Head of caudate nucleus (tissue), 42 donors: ENCODE results near the gene MLH3.
"Not testable (repeated sequence)": the region's sequence is repeated elsewhere in the genome, so short reads cannot be mapped to it uniquely, and the experiment has no call there.

ENCODE experiments used
- DNase-seq, 42 donors: peaks; one replicate each; pipeline versions ENCODE4 v3.0.0 to v3.0.0-alpha.2; 2020 to 2021; ENCODE audit warnings: mixed read lengths in 7 of 42
- intact Hi-C: fragments of 100-400 bp; cut with DNase I; formaldehyde crosslinking; loops from one replicate; pipeline ENCODE4 v1.15.0; 2022

Gene MLH3

DNA sequence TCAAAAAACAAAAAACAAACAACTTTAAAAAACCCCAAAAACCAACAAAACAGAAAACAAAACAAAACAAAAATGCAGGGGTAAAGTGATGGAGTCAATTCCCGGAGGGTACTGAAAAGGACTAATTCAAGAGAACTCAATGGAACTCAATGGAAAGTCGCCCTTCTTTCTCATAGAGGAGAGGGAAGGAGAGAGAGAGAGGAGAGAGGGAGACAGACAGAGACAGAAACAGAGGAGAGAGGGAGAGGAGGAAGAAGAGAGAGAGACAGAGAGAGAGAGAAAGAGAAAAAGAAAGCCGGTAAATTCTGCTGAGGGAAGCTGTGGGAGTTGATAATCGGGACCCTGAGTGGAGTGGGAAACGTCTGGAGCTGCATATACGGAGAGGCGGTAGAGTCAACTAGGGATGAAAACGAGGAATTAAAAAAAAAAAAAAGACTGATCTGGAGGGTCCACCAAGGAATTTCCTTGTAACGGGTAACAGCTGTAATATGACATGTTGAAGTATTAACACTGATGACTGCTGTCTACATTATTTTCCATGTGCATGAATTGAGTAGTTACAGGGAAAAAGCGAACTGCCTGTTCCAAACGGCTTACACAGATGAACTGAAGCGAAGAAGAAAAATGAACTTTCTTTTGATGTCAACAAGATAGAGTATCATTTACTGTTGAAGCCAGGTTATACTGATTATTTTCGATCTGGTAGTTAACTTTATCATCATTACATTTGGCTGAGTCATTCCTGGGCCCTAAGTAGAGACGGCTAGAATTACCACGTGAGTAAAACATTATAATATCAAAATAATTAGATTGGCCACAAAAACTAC lies 17.2 kb upstream of the MLH3 start:
- intact Hi-C loops: loop anchor here (10.0 kb wide), 1 partner anchor 64 kb away; the partner anchor contains the start of gene EIF2B2
- peak in 1 of 42 donors; percentile 22 for DNase-seq

DNA sequence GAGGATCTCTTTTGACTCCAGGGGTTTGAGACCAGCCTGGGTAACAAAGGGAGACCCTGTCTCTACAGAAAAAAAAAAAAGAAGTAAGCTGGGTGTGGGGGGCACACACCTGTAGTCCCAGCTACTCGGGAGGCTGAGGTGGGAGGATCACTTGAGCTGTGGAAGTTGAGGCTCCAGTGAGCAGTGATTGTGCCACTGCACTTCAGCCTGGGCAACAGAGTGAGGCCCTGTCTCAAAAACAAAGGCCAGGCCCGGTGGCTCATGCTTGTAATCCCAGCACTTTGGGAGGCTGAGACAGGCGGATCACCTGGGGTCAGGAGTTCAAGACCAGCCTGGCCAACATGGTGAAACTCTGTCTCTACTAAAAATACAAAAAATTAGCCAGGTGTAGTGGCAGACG lies 16.5 kb upstream of the MLH3 start:
- DNase-seq: not testable (repeated sequence)
- intact Hi-C loops: loop anchor here (10.0 kb wide), 1 partner anchor 63 kb away; the partner anchor contains the start of gene EIF2B2

DNA sequence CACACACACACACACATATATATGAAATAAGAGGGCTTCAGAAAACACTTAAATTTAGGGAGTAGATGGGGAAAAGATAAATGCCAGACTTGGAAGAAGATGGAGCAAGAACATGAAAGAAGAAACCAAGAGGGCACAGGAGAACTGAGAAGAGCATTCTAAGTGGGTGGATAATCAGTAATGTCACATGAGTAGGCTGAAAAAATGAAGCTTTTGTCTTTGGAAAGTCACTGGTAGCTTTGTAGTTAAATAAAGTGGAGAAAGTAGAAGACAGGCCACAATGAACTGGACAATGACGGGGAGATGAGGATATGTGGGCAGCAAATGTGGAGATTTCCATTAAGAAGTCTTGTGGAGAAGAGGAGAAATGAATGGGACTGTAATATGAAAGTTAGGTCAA lies 15.9 kb upstream of the MLH3 start:
- intact Hi-C loops: loop anchor here (10.0 kb wide), 1 partner anchor 62 kb away; the partner anchor contains the start of gene EIF2B2
- no peak for DNase-seq

DNA sequence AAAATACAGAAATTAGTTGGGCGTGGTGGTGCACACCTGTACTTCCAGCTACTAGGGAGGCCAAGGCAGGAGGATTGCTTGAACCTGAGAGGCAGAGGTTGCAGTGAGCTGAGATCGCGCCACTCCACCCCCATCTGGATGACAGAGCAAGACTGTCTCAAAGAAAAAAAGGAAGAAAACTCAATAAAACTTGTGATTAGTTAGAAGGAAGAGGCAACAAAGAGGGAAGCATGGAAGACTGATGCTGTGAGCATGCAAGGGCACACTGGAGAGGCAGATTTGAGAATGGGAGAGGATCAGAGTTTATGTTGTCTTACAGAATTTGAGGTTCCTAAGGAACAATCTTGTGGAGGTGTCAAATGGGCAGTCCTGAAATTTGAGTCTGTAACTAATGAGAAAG lies 15.4 kb upstream of the MLH3 start:
- DNase-seq: no peak
- intact Hi-C loops: loop anchor here (10.0 kb wide), 1 partner anchor 62 kb away; the partner anchor contains the start of gene EIF2B2

DNA sequence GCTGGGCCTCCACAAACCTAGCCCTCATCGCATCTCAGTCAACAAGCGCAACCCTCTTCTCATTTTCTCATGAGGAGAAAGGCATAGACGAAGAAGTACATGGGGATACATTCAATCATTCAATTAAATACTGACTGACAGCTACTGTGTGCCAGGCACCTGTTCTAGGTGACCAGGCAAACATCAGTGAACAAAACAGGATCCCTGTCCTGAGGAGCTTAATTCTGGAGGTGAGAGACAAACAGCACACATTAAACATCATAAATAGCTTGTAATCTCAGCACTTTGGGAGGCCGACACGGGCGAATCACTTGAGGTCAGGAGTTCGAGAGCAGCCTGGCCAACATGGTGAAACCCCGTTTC lies 12.9 kb upstream of the MLH3 start:
- intact Hi-C loops: loop anchor here (10.0 kb wide), 1 partner anchor 59 kb away; the partner anchor contains the start of gene EIF2B2
- DNase-seq: no peak

DNA sequence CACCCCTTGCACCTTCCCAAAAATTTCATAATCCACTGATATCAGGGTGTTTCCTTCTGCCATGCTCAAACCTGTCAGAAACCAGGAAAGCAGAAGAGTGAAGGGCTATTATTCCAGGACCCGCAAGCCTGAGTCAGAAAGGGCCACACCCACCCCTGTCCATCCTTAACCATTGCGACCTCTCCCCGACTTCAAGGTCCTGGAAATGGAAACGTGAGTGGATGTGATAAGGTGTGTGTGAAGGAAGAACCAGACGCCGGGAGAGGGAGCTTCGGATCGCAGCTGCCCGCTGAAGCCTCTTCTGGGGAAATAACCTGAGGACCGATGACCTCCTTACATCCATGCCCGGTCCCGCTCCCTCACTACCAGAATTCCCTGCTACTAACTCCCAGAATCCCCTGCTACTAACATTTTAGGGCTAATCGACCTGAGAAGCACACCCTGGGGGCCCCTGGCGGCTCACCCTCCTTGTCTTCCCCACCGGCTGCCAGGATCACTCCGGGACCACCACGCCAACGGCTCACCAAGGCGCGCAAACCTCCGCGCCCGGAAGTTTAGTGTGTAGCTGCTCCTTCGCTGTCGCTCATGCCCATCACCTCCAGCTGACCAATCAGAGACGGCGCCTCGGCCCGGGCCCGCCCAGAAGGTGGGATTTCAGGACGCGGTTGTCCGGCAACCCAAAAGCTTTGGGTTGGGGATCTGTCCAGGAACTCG lies 12.4 kb upstream of the MLH3 start, which contains the start of gene ACYP1:
TSS of gene ACYP1 (minus strand) at position 534 of the 714 bp plus-strand sequence. CDS start at position 63, 471 bp downstream.
- DNase-seq: peak; percentile 88 to 97 (median 94)
- intact Hi-C loops: loop anchor here (10.0 kb wide), 1 partner anchor 59 kb away; the partner anchor contains the start of gene EIF2B2

DNA sequence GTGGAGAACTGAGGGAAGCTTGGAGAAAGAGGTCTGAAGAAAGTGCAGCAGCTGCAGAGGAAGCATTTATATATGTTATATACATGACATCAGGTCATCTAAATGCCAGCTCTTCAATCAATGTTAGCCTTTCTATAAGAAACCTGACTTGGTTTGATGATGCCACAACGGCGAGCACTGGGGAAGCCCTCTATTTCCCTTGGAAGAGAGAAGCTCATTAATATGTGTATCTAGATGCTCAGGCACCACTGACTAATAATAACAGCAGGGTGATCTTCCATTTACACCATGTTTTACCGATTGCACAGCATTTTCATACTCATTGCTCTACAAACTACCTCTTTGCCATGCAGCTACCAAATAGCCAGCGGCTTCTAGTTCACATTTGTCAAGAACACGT lies 11.7 kb upstream of the MLH3 start:
- intact Hi-C loops: loop anchor here (10.0 kb wide), 1 partner anchor 58 kb away; the partner anchor contains the start of gene EIF2B2
- no peak for DNase-seq

DNA sequence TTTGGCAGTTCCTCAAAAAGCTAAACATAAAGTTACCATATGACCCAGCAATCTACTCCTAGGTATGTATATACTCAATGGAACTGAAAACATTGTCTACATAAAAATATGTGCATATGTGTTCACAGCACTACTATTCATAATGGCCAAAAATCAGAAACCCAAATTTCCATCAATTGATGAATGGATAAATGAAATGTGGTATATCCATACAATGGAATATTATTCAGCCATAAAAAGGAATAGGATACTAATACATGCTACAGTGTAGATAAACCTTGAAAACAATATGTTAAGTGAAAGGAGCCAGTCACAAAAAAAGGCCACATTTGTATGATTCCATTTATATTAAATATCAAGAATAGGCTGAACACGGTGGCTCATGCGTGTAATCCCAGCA lies 9.2 kb upstream of the MLH3 start:
- no peak for DNase-seq
- intact Hi-C loops: loop anchor here (10.0 kb wide), 1 partner anchor 56 kb away; the partner anchor contains the start of gene EIF2B2

DNA sequence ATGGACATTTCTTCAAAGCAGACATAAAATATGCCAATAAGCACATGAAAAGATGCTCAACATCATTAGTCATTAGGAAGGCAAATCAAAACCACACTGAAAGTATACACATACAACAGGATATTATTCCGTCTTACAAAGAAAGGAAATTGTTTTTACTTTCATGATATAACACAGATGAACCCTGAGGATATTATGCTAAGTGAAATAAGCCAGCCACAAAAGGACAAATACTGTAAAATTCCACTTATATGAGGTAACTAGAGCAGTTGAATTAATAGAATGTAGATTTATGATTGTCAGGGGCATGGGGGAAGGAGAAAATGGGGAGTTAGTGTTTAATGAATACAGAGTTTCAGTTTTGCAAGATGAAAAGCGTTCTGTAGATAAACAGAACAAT lies 8.4 kb upstream of the MLH3 start:
- DNase-seq: no peak
- intact Hi-C loops: loop anchor here (10.0 kb wide), 1 partner anchor 55 kb away; the partner anchor contains the start of gene EIF2B2

DNA sequence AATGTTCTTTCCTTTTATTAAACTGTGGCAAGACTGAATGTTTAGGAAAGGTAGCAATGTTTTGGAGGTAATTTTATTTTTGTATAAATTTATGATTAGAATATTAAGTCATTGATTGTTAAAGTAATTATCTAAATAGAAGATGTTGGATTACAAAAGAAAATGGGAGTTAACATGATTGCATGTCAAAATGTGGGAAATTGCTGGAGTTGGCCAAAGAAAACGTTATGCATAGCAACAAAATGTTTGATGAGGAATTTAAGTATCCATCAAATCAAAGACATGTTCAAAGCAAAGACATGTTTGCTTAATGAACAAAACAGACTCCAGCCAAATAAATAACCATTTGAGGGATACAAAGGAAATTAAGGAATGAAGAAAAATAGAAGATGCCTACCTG lies 3.2 kb upstream of the MLH3 start:
- intact Hi-C loops: no loop called here
- DNase-seq: no peak

DNA sequence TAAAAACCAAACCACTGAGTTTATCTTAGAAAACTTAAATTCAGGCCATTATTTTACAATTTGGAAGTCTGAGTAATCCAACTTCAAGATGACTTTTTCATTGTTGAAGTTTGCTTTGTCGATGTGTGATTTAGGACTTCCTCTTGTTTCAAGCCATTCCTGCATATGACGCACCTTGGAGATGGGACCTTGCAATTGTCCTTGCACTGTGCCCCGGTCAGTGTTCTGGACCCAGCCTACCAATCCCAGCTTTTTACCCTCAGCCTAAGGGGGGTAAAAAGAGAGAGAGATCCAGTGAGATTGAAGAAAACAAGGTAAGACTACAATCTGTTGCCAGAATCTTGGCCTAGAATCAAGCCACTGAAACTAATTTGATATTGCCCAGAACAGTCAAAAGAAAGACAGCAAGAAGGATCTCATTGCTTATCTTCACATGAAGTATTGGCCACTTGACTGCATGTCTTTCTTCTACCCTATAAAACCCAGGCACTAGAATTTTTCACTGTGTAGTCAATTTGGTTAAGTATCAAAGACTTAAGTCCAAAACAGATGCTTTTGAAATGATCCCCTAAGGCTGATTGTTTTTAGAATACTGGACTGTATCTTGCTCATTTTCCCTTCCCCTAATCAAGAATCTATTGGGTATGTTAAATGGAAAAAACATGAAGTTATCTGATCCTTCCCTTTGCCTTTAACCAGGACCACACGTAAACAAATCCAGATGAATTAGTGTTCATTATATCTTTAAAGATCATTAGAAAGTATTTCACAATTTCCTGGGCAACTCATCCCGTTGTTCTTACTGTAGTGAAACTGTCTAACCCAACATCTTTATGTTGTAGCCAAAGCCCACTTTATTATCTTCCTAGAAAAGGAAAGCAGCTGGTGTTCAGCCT lies 2.4 kb upstream of the MLH3 start:
- no peak for DNase-seq
- intact Hi-C loops: no loop called here

DNA sequence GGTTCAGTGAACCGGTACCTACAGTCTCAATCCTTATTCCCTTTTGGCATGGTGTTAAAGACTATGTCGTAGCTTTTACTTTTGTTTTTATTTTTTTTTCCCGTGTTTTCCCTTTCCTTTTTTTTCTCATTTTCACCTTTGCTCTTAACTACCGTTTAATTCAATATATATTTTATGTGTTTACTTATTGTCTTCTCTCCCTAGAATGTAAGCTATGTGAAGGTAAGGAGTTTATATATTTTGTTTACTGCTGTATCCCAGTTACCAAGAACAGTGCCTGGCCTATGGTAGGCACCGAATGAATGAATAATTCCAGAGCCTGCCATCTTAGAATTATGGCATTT lies 261 bp upstream of the MLH3 start:
- intact Hi-C loops: no loop called here
- DNase-seq: no peak

DNA sequence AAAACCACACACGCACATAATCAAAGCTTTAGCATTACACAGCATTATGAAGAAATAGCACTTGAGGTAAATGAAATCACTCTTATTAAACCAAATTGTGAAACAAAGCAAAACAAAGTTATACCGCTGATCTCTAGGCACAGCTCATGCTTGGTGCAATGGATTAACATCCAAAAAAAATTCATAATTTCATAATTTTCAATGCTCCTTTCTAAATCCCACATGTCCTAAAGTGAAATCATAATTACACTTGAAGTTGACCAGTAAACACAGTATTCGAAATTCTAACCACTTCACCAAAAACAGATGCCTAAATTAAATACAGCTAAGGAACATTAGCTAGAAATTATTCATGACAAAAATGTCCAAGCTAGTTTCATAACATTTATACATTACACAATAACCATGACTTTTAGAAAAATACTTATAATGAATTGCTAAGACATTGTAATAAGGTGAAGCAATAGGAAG lies 1.5 kb downstream of the MLH3 start:
- DNase-seq: no peak
- intact Hi-C loops: no loop called here

DNA sequence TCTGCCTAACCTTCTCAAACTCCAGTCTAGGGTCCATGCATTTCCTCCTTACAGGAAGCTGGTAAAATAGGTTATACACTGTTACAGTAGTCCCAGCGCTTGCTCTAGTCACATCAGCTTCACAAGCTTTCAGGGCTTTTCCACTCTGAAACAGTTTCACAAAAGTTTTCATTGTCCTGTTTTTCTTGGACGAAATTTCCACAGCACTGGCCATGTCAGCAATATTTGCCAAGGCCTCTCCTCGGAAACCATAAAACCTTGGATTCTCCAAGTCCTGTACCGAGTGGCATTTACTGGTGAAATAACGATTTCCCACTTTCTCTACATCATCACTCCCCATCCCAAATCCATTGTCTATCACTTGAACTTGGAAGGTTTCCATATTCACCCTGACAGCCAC lies 2.1 kb downstream of the MLH3 start:
- peak in 10 of 42 donors; percentile 13 to 67 (median 33) for DNase-seq
- intact Hi-C loops: no loop called here

DNA sequence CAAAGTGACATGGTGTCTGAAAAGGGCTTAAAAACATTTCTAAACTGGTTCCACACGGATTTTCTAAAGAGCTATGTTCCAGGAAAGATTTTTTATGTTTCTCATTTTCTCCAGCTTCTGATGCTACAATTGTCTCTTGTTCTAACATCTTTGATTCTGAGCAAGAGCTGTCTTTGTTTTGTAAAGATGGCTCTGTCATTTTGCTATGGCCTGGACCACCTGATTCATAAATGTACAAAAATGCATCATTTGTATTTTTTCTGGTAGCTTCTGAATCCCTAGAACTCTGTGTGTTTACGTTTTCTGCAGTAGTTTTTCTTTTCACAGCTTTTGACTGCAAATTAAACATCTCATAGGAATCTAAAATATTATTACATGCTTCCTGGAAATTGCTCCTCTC lies 3.2 kb downstream of the MLH3 start:
- no peak for DNase-seq
- intact Hi-C loops: no loop called here

DNA sequence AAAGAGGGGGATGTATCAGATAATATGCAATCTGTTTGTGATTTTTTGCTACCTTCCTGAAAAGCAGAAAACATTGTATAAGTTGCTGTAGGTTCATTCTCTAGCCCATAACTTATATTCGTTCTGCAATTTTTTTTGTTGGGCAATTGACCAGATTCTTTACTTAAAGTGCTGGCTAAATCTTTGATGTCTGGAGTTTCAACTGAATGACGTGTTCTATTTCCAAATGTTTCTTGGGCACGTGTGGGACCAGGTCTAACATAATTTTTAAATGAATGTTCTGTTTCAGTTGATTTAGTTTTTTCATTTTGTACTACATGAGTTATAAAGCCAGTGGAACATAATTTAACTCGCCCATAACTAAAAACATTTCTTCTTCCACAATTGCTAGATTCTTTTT lies 3.8 kb downstream of the MLH3 start:
- no peak for DNase-seq
- intact Hi-C loops: no loop called here

DNA sequence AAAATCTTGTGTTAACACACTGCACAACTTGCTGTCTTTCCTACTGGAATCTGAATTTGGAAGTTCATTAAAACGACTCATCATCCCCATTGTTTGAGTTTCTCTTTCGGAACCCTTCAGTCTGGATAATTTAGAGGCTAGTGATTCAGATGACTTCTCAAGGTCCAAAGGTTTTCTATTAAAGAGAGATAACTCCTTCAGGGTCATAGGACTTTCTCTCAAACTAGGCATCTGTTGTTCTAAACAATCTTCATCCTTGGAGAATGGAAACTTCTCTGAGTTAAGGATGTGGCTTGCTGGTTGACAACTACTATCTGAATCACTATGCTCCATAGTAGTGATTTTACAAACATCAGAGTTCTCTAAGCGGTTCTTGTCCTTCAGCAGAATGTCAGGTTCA lies 4.4 kb downstream of the MLH3 start:
- no peak for DNase-seq
- intact Hi-C loops: no loop called here

DNA sequence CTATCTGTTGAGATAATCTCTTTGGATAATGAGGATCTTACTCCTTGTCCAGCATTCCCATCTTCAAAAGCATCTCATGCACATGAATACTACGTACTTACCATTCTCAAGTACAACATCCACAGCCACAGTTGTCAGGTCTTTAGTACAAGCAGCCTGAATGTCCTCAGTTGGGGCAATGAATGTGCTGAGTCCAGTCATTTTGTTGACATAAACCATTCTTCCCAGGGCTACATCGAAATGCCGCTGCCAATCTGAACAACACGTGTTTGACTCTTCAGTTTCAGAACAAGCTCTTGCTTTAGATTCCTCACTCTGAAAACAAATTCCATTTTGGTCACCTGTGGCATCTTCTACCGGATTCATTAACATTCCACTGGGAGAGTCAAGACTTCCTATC lies 5.0 kb downstream of the MLH3 start:
- no peak for DNase-seq
- intact Hi-C loops: no loop called here

DNA sequence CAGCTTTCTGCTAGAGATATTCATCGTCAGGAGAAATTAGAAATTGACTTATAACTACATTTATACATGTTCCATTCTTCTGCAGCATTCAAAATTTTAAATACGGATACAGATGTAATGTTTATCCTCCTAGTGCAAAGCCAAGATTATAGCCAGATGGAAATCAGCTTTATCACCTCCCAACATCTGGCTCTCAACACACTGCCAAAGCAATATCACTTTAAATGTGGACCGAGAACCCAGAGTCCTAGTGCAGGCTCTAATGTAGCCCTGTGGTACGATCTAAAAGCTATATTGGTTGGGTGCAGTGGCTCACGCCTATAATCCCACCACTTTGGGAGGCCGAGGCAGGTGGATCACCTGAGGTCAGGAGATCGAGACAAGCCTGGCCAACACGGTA lies 6.5 kb downstream of the MLH3 start:
- intact Hi-C loops: no loop called here
- DNase-seq: no peak
